ENCODE measurements around the gene ATAD3C.

DNA sequence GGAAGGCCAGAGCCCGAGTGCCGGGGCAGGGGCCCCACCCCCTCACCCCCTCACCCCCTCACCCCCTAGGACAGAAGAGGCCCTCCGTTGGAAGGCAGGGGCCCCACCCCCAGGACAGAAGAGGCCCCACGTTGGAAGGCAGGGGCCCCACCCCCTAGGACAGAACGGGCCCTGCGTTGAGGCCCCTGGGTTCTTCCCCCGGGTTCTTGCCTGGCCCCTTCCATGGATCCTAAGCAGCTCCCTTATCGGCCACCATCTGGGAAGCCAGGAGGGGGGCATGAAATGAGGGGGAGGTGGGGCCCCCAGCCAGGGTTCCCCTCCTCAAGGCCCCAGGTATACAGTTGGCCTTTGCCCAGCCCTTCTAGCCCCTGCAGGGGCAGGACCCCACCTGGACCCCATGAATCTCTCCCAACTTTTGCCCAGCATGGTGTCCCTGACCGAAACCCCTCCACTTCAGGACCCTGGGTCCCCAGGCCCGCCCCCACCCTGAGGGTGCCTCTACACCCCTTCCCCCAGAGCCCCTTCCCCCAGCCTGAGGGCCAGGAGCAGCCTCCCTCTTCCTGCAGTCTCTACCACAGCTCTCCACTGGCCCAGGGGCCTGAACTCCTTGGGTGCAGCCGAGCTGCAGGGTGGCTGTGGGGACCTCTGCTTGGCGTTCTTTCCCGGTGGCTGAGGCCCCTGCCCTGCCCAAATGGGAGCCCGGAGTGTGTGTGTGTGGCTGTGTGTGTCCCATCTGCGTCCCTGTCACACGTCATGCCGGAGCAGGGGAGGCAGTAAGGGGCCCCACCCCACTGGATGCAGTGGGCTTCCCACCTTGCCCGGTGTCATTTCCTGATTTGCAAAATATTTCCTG lies 18.3 kb upstream of the ATAD3C start:
- TF ChIP-seq CTCF (tag by site-specific recombination; IDR thresholded peaks at IDR 0.05) = no peak
- no peak for TF ChIP-seq KLF8 (tag by site-specific recombination; IDR thresholded peaks at IDR 0.05)
- TF ChIP-seq ZSCAN30 (tag by site-specific recombination; IDR thresholded peaks at IDR 0.05) = no peak
- TF ChIP-seq ZNF146 (tag by site-specific recombination; IDR thresholded peaks at IDR 0.05) = no peak
- no peak for TF ChIP-seq ZNF660 (tag by site-specific recombination; IDR thresholded peaks at IDR 0.05)
- TF ChIP-seq ZNF138 (tag by site-specific recombination; IDR thresholded peaks at IDR 0.05; ENCODE audit: borderline replicate concordance) = no peak
- no peak for TF ChIP-seq ZNF169 (tag by site-specific recombination; IDR thresholded peaks at IDR 0.05)
- no peak for TF ChIP-seq KLF10 (tag by site-specific recombination; IDR thresholded peaks at IDR 0.05)

All from HEK293 (cell line).